K562 (cell line): Measurements from ENCODE around the gene RAB3D. TPM values are rescaled to one million over a fixed set of nuclear protein-coding genes. Genes with fewer than 3 reads are reported as not detected.

ENCODE experiments used
- ATF1 ChIP-seq, 2 experiments: fragments of 450-650 bp in 1 of 2; IDR thresholded peaks; 2 replicates each; pipeline ENCODE4 v1.6.1; 2016; ENCODE audit warnings: missing compliant biosample characterization in 1 of 2, missing genetic modification characterization in 1 of 2
- NELFE ChIP-seq: IDR thresholded peaks from 2 replicates; pipeline ENCODE4 v1.6.1; 2011; ENCODE audit warnings: mild to moderate bottlenecking; ENCODE audit not compliant: insufficient read depth, insufficient read length
- NRF1 ChIP-seq, 2 experiments: fragments of 450-650 bp; IDR thresholded peaks in 1 of 2; conservative IDR thresholded peaks in 1 of 2; 2 replicates each; pipeline ENCODE4 v1.6.1; 2014; ENCODE audit warnings: mild to moderate bottlenecking in 2 of 2
- TFAP4 ChIP-seq: sonication (generic); formaldehyde crosslinking; IDR thresholded peaks from 2 replicates; pipeline ENCODE4 v1.8.0; 2022; ENCODE audit warnings: missing genetic modification reagents, mild to moderate bottlenecking, moderate library complexity, borderline replicate concordance
- UBTF ChIP-seq, 2 experiments: IDR thresholded peaks; 2 replicates each; pipeline ENCODE4 v1.6.1; 2012; ENCODE audit warnings: improper control_type of control experiment in 2 of 2, low read depth in 2 of 2, low read length in 2 of 2, borderline replicate concordance in 1 of 2
- polyA plus RNA-seq, 8 experiments: library from polyadenylated mRNA; depleted of rRNA in 4 of 8; stranded (reverse) in 5 of 8; unstranded in 3 of 8; fragments of >200 nt; fragmentation: Nextera tagmentation in 2 of 8; fragmentation: Illumina TruSeq in 1 of 8; extraction: Ambion mirVana in 2 of 8; extraction: Trizol in 1 of 8; gene quantifications; 2 replicates each; pipeline versions ENCODE4 v1.2.1 to v1.2.3, GENCODE V29; 2011 to 2014; ENCODE audit warnings: inconsistent platforms in 1 of 8, missing spikeins in 1 of 8
- total RNA-seq, 7 experiments: library from RNA; depleted of rRNA in 6 of 7; stranded (reverse); fragments of >200 nt in 6 of 7; fragmentation: Illumina TruSeq in 2 of 7; extraction: Trizol in 2 of 7; gene quantifications; 2 replicates each; pipeline versions ENCODE4 v1.2.1 to v1.2.3, GENCODE V29; 2011 to 2021; ENCODE audit warnings: low replicate concordance in 1 of 7
- TF ChIP-seq, protein P1 (sequence below), 2 experiments: fragments of 450-650 bp; formaldehyde crosslinking in 1 of 2; IDR thresholded peaks; 2 replicates each; pipeline versions ENCODE4 v1.4.0 to v1.6.1; 2014 to 2020; ENCODE audit warnings: mild to moderate bottlenecking in 2 of 2, borderline replicate concordance in 1 of 2, low read depth in 1 of 2

Gene RAB3D
- total and polyA plus RNA-seq, 9 of the 15 experiments (the other 6 are each of a cell fraction or from before 2014, with no cell fraction given) = 0.34 to 3.3 (median 1.3) TPM

GRCh38 chr19:11378319-11379189 lies 39.1 kb upstream of the RAB3D start (continued):
- TF ChIP-seq TFAP4 (peak; percentile 61; the same call in 1 of the 2 replicates), NRF1 (conservative IDR thresholded peaks at IDR 0.05 in 1 of 2, IDR thresholded peaks at IDR 0.05 in 1 of 2) (peak; percentile 66 to 76), ATF1 (CRISPR knock-in tag; IDR thresholded peaks at IDR 0.05) (no peak), ATF1 (tag; IDR thresholded peaks at IDR 0.05) (peak; percentile 28; the same call in 1 of the 2 replicates), UBTF (IDR thresholded peaks at IDR 0.05; ENCODE audit: borderline replicate concordance in 1 of 2, low read depth in 2 of 2, low read length in 2 of 2) (0 out of 4 replicates have a peak, but pooled peaks of 1 of the 2 experiments have one; percentile 28), NELFE (no peak)
- TF ChIP-seq, protein P1, sequence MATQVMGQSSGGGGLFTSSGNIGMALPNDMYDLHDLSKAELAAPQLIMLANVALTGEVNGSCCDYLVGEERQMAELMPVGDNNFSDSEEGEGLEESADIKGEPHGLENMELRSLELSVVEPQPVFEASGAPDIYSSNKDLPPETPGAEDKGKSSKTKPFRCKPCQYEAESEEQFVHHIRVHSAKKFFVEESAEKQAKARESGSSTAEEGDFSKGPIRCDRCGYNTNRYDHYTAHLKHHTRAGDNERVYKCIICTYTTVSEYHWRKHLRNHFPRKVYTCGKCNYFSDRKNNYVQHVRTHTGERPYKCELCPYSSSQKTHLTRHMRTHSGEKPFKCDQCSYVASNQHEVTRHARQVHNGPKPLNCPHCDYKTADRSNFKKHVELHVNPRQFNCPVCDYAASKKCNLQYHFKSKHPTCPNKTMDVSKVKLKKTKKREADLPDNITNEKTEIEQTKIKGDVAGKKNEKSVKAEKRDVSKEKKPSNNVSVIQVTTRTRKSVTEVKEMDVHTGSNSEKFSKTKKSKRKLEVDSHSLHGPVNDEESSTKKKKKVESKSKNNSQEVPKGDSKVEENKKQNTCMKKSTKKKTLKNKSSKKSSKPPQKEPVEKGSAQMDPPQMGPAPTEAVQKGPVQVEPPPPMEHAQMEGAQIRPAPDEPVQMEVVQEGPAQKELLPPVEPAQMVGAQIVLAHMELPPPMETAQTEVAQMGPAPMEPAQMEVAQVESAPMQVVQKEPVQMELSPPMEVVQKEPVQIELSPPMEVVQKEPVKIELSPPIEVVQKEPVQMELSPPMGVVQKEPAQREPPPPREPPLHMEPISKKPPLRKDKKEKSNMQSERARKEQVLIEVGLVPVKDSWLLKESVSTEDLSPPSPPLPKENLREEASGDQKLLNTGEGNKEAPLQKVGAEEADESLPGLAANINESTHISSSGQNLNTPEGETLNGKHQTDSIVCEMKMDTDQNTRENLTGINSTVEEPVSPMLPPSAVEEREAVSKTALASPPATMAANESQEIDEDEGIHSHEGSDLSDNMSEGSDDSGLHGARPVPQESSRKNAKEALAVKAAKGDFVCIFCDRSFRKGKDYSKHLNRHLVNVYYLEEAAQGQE (IDR thresholded peaks at IDR 0.05; ENCODE audit: borderline replicate concordance) = peak; percentile 57
- TF ChIP-seq, protein P1 (CRISPR knock-in tag; IDR thresholded peaks at IDR 0.05; ENCODE audit: low read depth) = no peak
